M059J (cell line): Measurements from ENCODE around the gene KCTD1. TPM values are rescaled to one million over a fixed set of nuclear protein-coding genes. Genes with fewer than 3 reads are reported as not detected.
A peak's percentile ranks its signal among the peaks of the same experiment; 100 is the strongest.

Source experiments
- DNase-seq: peaks from one replicate; pipeline ENCODE4 v3.0.0-alpha.2; 2012; ENCODE audit warnings: low read depth
- total RNA-seq: library from RNA; depleted of rRNA; stranded (reverse); fragments of >200 nt; shearing (Covaris generic); gene quantifications from 2 replicates; pipeline ENCODE4 v1.2.3, GENCODE V29; 2014

Gene KCTD1
- total RNA-seq, 1 experiment from 2014 or later = 25.8 TPM

DNA sequence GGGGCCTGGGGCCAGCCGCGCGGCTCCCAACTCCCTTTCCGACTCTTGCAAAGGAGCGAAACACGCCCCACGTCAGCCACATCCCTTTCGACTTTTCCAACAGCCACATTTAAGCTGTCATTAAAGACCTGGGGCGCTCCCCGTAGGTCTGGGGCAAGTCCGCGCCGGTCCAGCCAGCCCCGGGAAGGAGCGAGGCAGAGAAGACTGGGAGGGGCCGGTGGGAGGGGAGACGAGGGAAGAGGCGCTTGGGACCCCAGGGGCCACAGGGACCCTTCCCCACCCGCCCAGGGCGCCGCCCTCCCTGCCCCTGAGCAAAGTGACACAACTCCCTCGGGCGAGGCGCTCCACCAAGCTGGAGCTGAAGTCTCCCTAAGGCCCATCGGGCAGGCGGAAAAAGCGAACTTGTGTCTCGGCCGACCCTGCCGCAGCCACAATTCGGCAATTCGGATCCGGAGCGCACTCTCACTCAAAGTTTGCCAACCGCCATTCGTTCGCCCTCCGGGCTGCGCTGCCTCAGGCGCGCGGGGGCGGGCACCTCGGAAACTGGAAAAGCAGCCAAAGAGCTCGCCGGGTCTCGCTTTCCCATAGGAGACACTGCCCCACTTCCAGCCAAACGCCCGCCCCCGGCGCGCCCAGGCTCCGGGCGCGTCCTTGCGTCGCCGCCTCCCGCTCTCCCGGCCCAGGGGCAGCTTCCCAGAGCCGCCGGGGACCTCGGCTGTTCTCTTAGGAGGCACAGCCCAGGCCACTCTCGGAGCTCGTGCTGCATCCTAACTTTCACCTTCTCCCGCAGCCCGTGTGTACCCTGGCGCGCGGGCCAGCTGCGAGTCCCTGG is 1.1 kb upstream of the KCTD1 start:
- DNase-seq = peak; percentile 78

DNA sequence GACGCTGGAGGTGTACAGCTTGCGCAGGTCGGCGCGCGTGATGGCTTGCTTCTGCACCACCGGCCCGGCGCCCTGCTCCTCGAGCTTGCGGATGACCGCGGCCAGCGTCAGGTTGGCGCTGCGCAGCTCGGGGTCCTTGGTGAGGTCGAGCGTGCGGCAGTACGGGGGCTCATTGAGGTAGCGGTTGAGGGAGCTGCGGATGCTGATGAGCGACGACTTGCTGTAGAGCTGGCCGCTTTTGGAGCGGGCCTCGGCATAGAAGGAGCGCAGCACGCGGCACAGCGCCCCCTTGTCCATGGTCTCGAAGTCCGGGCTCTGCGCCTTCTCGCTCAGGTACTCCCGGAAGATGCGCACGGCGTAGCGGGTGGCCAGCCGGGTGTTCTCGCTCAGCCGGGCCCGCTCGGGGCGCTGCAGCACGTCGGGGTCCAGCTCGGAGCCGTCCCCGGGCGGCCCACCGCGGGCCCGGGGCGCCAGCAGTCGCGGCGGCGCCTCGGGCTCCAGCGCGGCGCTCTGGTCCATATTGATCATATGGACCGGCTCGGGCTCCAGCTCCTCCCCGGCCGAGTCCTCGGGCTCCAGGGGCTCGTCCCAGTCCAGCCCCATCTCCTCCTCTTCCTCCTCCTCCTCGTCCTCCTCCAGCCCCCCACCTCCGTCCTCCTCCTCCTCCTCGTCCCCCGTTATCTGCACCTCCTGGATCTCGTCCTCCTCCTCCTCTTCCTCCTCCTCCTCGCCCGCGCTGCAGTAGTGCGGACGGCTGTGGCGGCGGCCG is 523 bp downstream of the KCTD1 start:
- no peak for DNase-seq

- no peak for DNase-seq
Measured at GRCh38 chr18:26546875-26547645, 1.3 kb downstream of the KCTD1 start.

DNA sequence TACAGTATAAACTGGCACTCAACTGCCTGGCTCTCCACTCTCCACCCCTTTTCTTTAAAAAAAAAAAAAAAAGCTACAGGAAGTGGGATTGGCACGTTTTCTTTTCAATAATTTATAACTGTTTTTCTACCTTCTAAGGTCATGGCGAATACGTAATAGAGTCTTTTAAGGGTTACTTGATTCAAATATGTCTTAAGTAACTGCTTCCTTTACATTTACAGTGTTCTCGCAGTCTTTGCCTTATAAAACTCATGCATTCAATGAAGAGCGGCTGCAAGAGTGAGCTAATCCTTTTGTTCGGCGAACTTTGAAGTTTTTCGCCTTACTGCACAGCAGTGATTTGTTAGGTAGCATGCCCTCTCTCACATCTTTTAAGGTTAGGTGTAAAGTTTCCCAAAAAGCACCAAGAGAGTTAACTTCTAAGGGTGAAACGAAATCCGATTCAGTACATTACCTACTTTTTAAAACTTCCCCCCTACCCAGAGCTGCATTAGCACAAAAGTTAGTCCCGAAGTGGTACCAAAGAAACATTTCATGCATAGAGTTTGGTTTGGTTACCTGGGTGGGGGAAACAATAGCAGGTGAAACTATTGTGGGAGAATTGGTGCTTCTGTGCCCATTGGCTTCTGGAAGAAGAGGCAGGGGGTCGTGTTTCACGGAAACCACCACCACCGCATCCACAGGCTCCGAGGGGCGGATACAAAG is 2.0 kb downstream of the KCTD1 start:
- peak; percentile 57 for DNase-seq

DNA sequence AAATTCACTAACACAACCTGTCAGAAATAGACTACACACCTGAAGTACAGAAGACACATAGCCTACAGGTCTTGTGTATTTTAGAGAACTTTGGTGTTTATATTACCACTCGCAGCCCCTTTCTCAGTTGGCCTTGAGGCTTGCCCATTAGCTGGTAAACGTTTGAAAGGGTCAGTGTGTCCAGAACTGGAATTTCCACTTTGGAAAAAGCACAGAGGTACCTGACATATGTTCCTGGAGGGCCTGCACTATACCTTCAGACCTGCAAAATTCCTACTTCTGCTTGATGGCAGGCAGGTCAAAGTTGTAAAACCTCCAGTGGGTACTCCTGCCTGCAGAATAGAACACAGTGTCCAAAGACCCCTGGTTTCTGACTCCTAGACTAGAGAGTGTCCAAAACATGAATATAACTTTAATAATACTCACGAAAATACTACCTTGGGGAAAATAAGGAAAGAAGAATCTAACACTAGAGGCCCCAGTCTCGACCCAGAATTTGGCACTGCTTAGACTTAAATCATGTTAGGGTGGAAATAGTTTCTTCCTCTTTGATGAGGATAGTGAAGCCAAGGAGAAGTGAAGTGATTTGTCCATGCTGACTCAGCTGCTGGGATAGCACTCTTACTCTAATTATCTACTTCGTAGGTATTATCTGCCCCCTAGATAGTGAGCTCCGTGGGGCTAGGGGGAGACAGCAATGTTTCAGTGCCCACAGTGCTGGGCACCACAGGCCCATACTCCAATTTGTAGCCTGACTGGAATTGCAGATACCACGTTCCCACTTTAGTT is 2.8 kb downstream of the KCTD1 start:
- DNase-seq = peak; percentile 18

GRCh38 chr18:26544451-26544850 is 3.9 kb downstream of the KCTD1 start:
- no peak for DNase-seq

GRCh38 chr18:26543373-26543772 is 5.0 kb downstream of the KCTD1 start:
- DNase-seq = no peak

DNA sequence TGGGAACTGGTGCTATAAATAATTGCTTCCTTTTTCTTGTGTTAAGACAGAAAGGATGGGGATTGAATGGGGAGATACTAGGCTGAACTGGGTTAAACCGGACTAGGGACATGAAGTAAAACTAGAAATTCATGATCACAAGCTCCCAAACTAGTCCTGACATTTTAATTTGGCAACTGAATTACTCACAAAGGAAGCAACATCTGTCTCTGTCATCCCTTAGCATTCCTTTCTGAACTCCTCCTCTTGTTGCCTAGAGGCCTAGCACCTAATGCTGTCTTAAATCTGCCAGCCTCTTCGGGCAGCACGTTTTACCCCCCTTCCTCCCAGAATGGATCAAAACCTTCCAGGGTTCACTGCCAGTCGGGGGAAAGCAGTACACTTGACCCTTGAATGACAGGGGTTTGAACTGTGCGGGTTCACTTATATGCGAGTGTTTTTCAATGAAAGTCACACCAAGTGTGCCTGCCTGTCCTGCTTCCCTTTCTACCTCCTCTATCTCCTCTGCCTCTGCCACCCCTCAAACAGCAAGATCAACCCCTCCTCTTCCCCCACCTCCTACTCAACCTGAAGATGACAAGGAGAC is 8.2 kb downstream of the KCTD1 start:
- DNase-seq = peak; percentile 65

GRCh38 chr18:26538524-26538923 is 9.8 kb downstream of the KCTD1 start:
- DNase-seq = no peak

DNA sequence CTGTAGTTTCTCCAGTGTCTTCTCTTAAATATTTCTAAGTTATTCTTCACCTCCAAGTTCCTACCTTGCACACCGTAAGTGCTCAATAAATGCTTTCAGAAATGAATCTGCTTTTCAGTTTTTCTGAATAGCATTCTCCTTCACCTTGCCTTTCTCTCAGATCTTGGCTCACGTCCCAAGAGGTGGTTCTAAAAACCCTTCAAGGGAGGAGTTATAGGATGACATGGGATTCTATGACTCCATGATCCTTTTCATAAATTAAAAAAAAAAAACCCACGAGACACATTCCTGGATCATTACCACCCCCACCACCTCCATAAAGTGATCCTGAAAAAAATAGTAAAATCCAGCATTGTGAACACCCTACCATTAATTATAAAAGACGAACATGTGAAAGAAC is 11.7 kb downstream of the KCTD1 start:
- DNase-seq = peak; percentile 32

GRCh38 chr18:26536032-26536431 is 12.3 kb downstream of the KCTD1 start:
- DNase-seq = peak; percentile 58

GRCh38 chr18:26535630-26536029 is 12.7 kb downstream of the KCTD1 start:
- DNase-seq = no peak

DNA sequence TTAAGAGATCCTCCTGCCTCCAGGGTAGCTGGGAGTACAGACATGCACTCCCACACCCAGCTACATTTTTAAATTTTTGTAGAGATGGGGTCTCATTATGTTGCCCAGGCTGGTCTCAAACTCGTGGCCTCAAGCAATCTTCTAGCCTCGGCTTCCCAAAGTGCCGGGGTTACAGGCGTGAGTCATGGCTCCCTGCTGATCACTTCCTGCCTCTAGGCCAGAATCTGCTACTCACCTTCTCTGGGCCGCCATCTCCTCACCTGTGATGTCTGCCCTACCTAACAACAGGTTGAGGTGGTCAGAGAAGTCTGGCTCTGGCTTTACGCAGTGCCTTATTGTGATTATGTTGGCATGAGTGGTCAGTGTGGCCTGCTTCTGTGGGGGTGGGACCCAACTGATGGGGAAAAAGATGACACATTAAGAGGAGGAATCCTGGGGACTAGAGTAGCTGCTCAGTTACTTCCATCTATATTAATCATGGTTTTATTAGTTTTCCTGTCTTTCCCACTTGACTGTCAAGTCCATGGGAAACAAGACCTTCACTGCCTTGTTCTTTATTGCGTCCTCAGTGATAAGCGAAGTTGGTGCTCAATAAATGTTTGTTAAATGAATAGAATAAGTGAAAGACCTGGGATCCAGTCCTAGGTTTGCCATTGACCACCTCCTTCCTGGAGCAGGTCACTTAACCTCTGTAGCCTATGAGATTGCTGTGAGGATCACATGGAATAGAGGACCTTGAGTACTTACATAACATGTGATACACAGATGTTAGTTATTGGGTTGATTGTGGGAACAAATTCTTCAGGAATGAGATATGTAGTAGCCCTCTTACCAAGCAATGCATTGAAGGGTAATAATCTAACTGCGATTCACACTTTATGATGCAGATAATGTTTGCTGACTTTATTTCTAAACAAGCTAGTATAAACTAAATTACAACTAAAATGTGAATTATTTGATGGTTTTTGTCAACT is 15.7 kb downstream of the KCTD1 start:
- peak; percentile 40 for DNase-seq

GRCh38 chr18:26531605-26532298 is 16.6 kb downstream of the KCTD1 start:
- no peak for DNase-seq

DNA sequence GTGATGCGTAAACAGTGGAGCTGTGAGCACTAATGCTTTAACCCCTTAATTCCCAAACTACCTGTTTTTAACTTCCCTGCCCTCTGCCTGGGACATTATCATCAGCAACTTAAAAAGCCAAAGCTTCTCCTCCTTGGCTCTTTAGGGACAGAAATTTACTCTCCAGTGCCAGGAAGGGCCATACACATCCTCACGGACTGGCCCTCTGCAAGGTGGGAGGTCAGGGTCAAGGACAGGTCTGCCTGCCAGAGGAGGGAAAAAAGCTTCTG is 21.5 kb downstream of the KCTD1 start:
- no peak for DNase-seq

DNA sequence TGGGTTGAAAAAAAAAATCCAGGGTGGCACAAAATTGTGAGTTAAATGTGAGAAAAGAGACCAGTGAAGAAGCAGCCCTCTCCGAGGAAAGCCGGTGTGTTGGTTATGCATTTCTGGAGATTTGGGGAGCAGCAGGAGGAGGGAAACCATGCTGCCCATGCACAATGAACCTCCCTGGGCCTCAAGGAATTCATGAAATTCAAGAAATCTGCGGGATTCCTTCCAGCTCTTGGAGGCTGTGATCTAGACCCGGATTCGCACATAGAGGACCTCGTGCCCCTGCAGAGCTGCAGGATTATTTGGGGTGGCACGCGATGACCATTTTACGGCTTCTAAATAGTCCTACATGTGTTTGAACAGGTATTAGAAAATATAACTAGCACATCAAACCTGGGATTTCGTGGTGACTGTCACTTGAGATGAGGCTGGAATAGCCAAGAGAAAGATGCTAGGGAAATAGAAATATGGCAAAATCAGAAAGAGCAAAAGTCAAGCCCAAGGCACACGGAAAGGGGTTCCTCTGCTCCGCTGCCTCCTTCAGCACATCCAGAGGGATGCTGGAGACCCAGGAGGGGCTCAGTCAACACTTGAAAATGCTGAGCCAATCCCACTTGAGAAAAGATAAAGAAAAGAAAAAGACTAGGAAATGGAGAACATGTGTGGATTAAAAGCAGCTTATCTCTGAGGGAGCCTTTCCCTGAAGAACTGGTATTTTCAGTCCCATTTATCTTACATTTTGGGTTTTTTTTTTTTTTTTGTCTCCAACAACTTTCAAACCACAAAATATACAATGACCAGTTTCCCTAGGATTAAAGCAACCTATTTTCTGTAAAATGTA is 22.0 kb downstream of the KCTD1 start:
- DNase-seq = no peak

- DNase-seq = no peak
Measured at GRCh38 chr18:26524504-26525351, 23.6 kb downstream of the KCTD1 start.
